Panc1 (cell line): ENCODE results near the gene PRKCZ. TPM values are rescaled to one million over a fixed set of nuclear protein-coding genes. Genes with fewer than 3 reads are reported as not detected.
A peak's percentile ranks its signal among the peaks of the same experiment; 100 is the strongest.

ENCODE experiments used
- ATAC-seq: fragments of 200-7000 bp; cut with Tn5 transposase; 2 replicates; pipeline ENCODE4 v1.9.1; 2020; ENCODE audit warnings: mild to moderate bottlenecking, moderate library complexity
- BruUV-seq: library from RNA; stranded (reverse); fragments of 400-500 nt; replicated peaks from 2 replicates; lab custom pipeline; 2021; lab: Mats Ljungman, UMichigan
- CTCF ChIA-PET: fragments of 300-600 bp; sonication (Branson Sonifier 250); formaldehyde crosslinking; loops from one replicate; lab custom pipeline; 2022; ENCODE audit warnings: antibody characterized with exemption; lab: Charles Lee
- POLR2A ChIA-PET: fragments of 300-600 bp; sonication (Branson Sonifier 250); formaldehyde crosslinking; loops from one replicate; lab custom pipeline; 2022; ENCODE audit warnings: antibody characterized with exemption; lab: Charles Lee
- DNase-seq: peaks from one replicate; pipeline ENCODE4 v3.0.0-alpha.2; 2010; ENCODE audit warnings: low read depth, low spot score
- H3K27ac ChIP-seq: 2 replicates; pipeline ENCODE4 v1.5.1; 2011; ENCODE audit warnings: mild to moderate bottlenecking, low read length, inconsistent platforms
- H3K27me3 ChIP-seq: fragments of 200-500 bp; sonication (Bioruptor generic); 2 replicates; pipeline ENCODE4 v1.6.0; 2014; ENCODE audit warnings: low read length, inconsistent platforms; ENCODE audit not compliant: control insufficient read depth, insufficient read depth
- H3K36me3 ChIP-seq: fragments of 200-500 bp; sonication (Bioruptor generic); 2 replicates; pipeline ENCODE4 v1.5.1; 2014; ENCODE audit warnings: inconsistent platforms, mild to moderate bottlenecking, low read length, moderate library complexity; ENCODE audit not compliant: control insufficient read depth, insufficient read depth
- H3K4me1 ChIP-seq: 2 replicates; pipeline ENCODE4 v1.5.1; 2011; ENCODE audit warnings: inconsistent platforms, mild to moderate bottlenecking, low read length, moderate library complexity; ENCODE audit not compliant: control insufficient read depth, insufficient read depth
- H3K4me3 ChIP-seq, 2 experiments: 2 replicates each; pipeline ENCODE4 v1.5.1; 2011 to 2012; ENCODE audit warnings: low read depth in 2 of 2, low read length in 2 of 2, mild to moderate bottlenecking in 2 of 2, inconsistent platforms in 1 of 2, moderate library complexity in 1 of 2
- H3K9me3 ChIP-seq: fragments of 200-500 bp; sonication (Bioruptor generic); 2 replicates; pipeline ENCODE4 v1.5.1; 2014; ENCODE audit warnings: low read depth, mild to moderate bottlenecking, inconsistent platforms, low read length, moderate library complexity; ENCODE audit not compliant: control insufficient read depth, insufficient read depth
- CTCF ChIP-seq: fragments of 450-650 bp; IDR thresholded peaks from 2 replicates; pipeline ENCODE4 v1.5.1; 2017; ENCODE audit warnings: mild to moderate bottlenecking
- POLR2AphosphoS5 ChIP-seq: IDR thresholded peaks from 2 replicates; pipeline ENCODE4 v1.6.1; 2012; ENCODE audit warnings: mild to moderate bottlenecking, low read depth, low read length, moderate library complexity
- REST ChIP-seq, 2 experiments: IDR thresholded peaks; 2 replicates each; pipeline ENCODE4 v1.6.1; 2011 to 2012; ENCODE audit warnings: low read depth in 2 of 2, control low read depth in 1 of 2, low read length in 1 of 2, mild to moderate bottlenecking in 1 of 2, moderate library complexity in 1 of 2; ENCODE audit not compliant: insufficient read depth in 1 of 2
- SIN3A ChIP-seq: IDR thresholded peaks from 2 replicates; pipeline ENCODE4 v1.6.1; 2012; ENCODE audit warnings: low read depth, mild to moderate bottlenecking, low read length, moderate library complexity, borderline replicate concordance; ENCODE audit not compliant: insufficient read depth
- TCF7L2 ChIP-seq: IDR thresholded peaks from 2 replicates; pipeline ENCODE4 v1.6.1; 2011; ENCODE audit warnings: mild to moderate bottlenecking, low read depth, low read length, inconsistent platforms
- in situ Hi-C: cut with HindIII; loops from 2 replicates; pipeline ENCODE4 v1.10.0; 2016; ENCODE audit warnings: low sequenced_read_pairs, low pct_unique_long_range_greater_than_20kb
- intact Hi-C: fragments of 100-400 bp; cut with micrococcal nuclease; formaldehyde crosslinking; loops from one replicate; pipeline ENCODE4 v1.10.0; 2022; ENCODE audit not compliant: unreplicated experiment
- total RNA-seq: library from RNA; stranded (reverse); gene quantifications from one replicate; pipeline ENCODE4 v1.2.1, GENCODE V29; 2021; ENCODE audit not compliant: unreplicated experiment

PRKCZ gene
- total RNA-seq, 1 experiment from 2014 or later, result 26.7 TPM

GRCh38 chr1:2229911-2230731 is 179.9 kb downstream of the PRKCZ start:
- Histone ChIP-seq H3K27ac (peak overlapping the region; percentile 85), H3K9me3 (no peaks in the 10 kb centered on the region), H3K36me3 (peaks cover 2% of the 10 kb centered on the region; the same call in 1 of the 2 replicates), H3K27me3 (no peaks in the 10 kb centered on the region), H3K4me1 (peaks cover 34% of the 10 kb centered on the region), H3K4me3 (peak overlapping the region; percentile 56 to 68)
- intact Hi-C loops, result loop anchor here (5.0 kb wide), 1 partner anchor 82 kb away; no protein-coding TSS in a partner anchor
- no peak for DNase-seq
- BruUV-seq, result TSS peak; percentile 59
- ChIA-PET CTCF (no interaction called here), POLR2A (no interaction called here)
- TF ChIP-seq CTCF, result no peak
- peak; percentile 61; the same call in 1 of the 2 replicates for TF ChIP-seq SIN3A
- no peak for ATAC-seq
- in situ Hi-C loops, result no loop called here

- peak overlapping the region; percentile 85 for H3K27ac ChIP-seq
- H3K27me3 ChIP-seq, result no peaks in the 10 kb centered on the region
- TF ChIP-seq POLR2AphosphoS5, result no peak
- no peak for TF ChIP-seq CTCF
- TF ChIP-seq REST (IDR thresholded peaks at IDR 0.05; ENCODE audit: insufficient read depth in 1 of 2, low read depth in 2 of 2, low read length in 1 of 2), result no peak
- TF ChIP-seq TCF7L2, result no peak
- TF ChIP-seq SIN3A, result no peak
- H3K36me3 ChIP-seq, result peaks cover 2% of the 10 kb centered on the region; the same call in 1 of the 2 replicates
- H3K9me3 ChIP-seq, result no peaks in the 10 kb centered on the region
- ChIA-PET POLR2A (no interaction called here), CTCF (interaction anchor here (1.4 kb wide), 1 partner anchor 36 kb away, joined by 4 read pairs; the partner anchor contains the start of gene FAAP20)
- ATAC-seq (peak; percentile 1; the same call in 1 of the 2 replicates), DNase-seq (no peak)
- in situ Hi-C loops, result no loop called here
- peak overlapping the region; percentile 56 to 68 for H3K4me3 ChIP-seq
- H3K4me1 ChIP-seq, result peaks cover 38% of the 10 kb centered on the region
- intact Hi-C loops, result loop anchor here (5.0 kb wide), 1 partner anchor 81 kb away; no protein-coding TSS in a partner anchor
- no TSS peak for BruUV-seq
These were observed 180.7 kb downstream of the PRKCZ start for GRCh38 chr1:2230781-2231531.
